Left hindlimb (tissue), 1 donor: ENCODE data around the gene SLC35C1.

Source experiments
- DNase-seq: peaks from one replicate; pipeline ENCODE4 v3.0.0-alpha.2; 2018

The SLC35C1 gene

DNA sequence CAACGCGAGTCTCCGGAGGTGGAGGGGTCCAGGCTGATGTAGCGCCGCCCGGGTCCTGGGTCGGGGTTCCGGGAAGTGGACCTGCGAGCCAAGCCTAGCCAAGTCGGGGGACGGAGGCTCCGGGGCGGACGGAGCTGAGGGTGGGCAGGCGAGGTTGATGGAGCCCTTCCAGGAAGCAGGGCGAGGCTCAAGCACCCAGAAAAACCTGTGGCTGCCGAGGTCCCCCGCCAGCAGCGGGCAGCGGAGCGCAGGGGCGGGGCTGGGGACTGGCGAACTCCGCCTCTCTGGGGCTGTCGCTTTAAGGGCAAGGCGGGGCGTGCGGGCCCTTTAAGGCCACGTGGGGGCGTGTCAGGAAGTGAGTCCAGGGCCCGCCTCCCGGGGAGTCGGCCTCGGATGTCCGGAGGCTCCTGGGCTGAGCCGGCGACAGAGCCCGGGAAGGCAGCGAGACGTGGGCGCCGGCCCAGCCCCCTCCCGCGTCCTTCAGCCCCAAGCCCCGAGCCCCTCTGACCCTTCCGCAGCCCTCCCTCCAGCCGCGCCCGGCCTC is at the start of gene SLC35C1:
TSS of gene SLC35C1 (plus strand) at position 389 of the 544 bp plus-strand sequence. CDS start 653 bp downstream, outside the sequence.
- DNase-seq = peak; percentile 97

DNA sequence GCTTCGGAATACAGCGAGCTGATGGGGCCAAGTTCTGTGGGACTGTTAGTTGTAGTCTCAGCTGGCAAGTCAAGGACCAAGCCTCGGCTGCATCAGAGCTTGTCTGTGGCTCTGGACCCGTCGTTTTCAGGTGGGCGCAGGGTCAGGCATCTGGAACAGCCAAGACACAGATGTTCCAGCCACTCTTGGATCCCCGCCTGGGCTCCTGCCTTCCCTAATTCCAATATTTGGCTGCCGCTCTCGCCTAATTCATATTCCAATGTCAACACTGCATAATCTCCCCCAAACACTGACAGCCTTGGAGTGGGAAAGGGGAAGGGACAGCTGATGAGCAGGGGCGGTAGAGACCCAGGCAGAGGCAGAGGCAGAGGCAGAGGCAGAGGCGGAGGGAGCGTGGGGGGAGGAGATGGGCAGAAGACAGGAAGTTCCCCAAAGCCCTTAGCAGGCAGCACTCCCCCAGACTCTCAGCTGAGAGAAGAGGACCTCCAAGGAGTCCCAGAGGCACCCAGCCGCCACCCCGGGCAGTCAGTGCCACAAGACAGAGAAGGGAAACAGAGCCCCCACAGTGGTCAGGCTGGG is 49.6 kb upstream of the SLC35C1 start:
- peak; percentile 71 for DNase-seq

DNA sequence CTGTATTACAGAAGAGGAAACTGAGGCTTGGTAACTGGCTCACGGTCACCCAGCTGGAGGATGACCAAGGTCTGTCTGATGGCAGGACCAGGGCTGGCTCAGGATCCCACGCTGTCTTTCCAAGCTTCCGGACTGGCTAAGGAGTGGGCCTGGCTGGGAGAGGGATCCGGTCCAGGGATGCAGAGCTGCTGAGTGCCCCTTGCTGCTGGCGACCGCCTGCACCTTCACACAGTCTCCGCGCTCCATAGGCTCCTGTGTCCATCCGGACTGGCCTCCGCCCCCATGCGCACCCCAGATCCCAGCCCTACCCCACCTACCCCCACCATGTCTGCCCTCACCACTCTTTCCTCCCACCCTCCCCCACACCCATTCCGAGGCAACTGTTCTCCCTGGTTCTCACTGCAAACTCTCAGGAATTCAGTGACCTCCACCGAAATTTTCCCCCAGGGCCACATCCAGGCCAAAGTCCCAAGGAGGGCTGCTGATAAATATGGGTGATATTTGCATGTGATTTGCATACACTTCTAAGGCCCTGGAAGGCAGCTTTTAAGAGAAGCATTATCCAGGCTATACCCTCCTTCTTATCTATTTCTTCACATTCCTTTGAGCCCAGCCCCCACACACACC is 48.5 kb upstream of the SLC35C1 start:
- no peak for DNase-seq

DNA sequence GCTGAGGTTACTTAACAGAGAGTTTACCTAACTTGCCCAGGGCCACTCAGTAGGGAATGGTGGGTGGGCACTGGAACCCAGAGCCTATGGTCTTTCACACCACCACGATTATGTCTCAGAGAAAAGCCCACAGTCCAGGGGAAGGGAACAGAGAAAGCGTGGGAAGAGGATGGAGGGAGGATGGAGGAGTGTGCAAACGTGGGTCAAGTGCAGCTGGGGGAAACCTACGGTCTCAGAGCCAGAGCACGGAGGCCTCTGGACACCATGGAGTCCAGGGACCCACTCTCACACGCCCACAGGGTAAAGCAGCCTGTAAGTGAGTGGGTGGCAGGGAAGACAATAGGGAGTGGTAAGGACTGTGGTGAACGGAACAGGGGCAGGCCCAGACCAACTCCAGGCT is 47.3 kb upstream of the SLC35C1 start:
- DNase-seq = no peak

DNA sequence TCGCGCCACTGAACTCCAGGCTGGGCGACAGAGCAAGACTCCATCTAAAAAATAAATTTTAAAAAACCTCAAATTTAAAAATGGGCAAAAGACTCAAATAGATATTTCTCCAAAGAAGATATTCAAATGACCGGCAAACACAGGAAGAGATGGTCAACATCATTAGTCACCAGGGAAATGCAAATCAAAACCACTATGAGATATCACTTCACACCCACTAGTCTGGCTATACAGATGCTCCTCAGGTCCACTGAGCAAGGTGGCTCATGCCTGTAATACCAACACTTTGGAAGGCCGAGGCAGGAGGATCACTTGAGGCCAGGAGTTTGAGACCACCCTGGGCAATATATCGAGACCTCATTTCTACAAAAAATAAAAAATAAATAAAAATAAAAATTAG is 43.3 kb upstream of the SLC35C1 start:
- no peak for DNase-seq

DNA sequence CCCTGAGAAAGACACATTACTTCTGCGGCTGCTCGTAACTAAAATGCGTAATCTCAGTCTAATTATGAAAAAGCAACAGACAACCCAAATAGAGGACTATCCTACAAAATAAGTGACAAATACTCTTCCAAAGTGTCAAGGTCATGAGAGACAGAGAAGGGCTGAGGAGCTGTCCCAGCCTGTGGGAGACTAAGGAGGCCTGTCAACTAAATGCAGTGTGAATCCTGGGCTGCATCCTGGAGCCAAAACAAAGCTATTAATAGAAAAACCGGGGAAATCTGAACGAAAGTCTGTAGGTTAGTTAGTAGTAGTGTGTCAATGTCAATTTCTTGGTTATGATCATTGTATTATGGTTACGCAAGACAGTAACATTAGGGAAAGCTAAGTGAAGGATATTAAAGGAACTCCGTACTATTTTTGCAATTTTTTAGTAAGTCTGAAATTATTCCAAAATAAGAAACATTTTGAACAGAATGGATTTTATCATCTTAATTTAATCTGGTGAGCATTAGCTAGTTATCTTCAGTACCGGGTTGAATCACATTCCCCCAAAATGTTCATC is 39.8 kb upstream of the SLC35C1 start:
- DNase-seq = no peak

DNA sequence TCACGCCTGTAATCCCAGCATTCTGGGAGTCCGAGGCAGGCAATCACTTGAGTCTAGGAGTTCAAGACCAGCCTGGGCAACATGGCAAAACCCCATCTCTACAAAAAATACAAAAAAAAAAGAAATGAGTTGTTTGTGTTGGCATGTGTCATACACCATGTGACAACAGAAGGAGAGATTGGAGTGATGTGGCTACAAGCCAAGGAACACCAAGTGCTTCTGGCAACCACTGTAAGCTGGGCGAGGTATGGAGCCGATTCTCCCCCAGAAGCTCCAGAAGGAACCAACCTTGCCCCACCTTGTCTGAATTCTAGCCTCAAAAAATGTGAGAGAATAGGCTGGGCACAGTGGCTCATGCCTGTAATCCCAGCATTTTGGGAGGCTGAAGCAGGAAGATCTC is 39.1 kb upstream of the SLC35C1 start:
- no peak for DNase-seq

DNA sequence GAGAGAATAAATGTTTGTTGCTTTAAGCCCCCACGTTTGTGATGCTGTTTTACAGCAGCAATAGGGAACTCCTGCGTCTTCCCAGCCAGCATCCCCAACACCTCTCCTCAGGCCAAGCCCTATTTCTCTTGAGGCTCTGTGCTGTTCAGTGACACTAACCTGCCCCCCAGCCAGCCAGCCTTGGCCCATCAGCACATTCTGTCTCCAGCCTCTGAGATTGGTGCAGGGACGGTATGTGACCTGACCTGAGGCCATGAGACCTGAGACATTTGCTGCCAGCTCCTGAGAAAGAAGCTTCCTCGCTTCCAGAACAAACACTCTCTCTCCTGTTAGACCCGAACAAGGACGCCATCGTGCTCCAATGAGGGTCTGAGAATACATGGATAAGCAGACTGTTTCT is 38.5 kb upstream of the SLC35C1 start:
- no peak for DNase-seq

DNA sequence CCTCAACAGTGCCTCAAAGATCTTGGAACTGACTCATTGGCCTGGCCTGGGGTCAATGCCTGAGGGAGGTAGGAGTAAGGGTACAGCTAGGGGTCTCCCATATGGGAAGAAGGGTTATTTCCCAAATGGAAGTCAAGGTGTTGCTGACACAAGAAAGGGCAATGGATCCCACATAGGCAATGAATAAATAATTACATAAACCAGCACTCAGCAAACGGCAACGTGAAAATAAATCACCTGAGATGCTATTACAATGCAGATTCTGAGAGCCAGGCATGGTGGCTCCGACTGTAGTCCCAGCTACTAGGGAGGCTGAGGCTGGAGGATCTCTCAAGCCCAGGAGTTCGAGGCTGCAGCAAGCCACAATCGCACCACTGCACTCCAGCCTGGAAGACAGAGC is 36.5 kb upstream of the SLC35C1 start:
- DNase-seq = no peak

DNA sequence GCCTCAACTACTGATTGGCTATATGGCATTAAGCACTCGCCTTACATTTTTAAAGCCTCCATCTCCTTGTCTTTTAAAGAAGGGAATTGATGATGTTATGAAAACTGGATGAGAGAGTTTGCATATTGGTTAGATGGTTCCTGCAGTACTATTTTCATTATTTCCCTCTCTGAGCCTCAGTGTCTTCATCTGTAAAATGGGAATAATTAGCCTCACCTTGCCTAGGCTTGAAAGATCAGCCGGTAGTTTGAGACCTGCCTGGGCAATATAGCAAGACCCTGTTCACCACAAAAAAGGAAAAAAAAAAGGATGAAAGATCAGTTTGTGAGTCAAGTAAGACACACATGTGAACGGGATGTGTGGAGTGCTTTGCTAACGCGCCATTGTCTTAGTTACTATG is 35.0 kb upstream of the SLC35C1 start:
- DNase-seq = no peak

DNA sequence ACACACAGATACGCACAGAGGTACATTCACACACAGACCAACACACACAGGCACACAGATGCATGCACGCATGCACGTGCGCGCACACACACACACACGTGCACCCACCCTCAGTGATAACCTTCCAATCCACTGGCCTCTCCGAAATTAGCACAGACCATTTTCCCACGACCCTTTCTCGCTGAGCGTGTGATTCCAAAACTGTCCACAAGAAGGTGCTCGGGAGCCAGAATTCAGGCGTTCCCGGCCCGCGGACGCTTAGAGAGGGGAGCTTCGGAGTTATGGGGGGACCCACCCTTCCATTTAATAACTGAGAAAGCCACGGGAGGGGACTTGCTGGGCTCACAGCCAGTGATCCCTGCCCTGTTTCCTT is 33.8 kb upstream of the SLC35C1 start:
- peak; percentile 67 for DNase-seq

DNA sequence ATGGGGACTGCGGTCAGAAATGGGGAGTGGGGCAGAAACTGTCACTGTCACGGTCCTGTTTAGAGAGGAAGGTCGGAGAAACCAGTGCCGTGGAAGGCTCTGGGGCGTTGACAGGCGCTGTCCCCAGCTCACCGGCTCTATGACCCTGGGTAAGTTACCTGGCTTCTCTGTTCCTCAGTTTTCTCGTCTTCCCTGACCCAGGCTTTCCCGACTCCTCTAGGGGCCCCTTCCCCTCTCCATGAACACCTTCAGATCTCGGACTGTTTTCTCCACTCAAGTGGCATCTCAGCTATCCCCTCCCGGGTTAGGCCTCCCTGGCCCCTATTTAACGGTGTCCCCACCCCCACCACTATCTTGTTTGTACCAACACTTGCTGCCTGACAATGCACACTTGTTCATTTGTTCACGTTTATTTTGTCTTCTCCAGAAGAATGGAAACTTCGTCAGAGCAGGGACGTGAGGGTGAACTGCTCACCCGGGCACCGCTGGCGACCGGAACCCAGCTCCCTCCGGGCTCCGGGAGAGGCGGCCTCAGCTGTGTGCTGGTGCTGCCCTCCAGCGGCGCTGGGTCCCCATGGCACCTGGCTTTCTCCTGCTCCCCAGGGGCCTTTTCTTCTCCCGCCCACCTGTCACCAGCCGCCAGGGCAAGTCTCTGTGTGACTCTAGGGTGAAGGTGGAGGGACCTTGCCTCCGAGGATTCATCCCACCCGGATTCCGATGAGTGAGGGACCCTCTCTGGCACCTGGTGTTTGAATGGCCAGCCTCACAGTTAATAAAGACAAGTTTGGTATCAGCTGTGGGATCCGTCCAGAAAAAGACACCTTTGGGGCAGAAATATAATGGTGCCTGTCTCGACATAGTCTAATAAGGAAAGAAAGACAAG is 33.1 kb upstream of the SLC35C1 start:
- DNase-seq = peak; percentile 87

DNA sequence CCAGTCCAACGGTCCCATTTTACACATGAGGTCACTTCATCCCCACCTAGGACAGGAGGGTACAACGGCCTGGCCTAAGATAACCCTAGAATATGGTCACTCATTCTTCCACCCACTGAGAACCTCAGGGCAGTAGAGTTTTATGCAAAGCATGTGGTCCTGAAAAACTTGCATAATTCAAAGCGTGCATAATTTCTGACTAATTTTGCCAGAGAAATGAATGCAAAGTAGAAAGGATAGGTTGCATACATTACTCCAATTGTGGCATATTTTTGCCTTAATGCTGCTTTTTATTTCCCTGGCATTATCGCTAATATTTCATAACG is 32.5 kb upstream of the SLC35C1 start:
- DNase-seq = no peak

DNA sequence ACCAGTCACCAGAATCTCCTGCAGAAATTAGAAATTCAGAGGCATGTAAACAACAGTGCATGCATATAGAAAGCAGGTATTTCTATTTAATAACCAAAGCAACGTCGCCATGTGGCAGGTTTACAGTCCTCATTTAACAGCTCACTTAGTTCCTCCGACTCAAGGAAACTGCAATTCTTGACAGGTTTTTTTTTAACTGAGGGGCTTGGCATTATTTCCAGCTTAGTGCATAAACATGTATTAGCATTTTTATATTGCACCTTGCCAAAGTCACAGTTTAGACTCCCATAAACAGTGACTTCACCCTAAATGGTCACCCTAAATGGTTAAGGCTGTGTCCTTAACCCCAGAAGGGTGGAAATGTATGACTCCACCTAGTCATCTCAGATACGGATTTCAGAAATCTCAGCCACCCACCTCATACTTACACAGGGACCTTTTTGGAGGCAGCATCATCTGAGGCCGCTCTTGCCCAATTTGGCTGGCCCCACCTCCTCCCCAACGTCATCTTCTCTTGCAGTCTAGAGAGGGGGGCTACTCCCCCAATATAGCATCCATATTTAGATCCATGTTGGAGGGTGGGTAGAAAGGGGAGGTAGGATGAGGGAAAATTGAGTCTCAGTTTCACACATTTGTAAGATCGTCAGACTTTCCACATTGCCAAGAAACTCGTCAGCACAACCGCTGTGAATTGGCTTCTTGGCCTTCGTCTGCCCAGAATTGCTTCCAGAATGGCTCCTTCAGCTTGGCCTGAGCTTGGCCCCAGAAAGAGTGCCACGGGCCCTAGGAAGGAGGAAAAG is 31.8 kb upstream of the SLC35C1 start:
- DNase-seq = no peak

DNA sequence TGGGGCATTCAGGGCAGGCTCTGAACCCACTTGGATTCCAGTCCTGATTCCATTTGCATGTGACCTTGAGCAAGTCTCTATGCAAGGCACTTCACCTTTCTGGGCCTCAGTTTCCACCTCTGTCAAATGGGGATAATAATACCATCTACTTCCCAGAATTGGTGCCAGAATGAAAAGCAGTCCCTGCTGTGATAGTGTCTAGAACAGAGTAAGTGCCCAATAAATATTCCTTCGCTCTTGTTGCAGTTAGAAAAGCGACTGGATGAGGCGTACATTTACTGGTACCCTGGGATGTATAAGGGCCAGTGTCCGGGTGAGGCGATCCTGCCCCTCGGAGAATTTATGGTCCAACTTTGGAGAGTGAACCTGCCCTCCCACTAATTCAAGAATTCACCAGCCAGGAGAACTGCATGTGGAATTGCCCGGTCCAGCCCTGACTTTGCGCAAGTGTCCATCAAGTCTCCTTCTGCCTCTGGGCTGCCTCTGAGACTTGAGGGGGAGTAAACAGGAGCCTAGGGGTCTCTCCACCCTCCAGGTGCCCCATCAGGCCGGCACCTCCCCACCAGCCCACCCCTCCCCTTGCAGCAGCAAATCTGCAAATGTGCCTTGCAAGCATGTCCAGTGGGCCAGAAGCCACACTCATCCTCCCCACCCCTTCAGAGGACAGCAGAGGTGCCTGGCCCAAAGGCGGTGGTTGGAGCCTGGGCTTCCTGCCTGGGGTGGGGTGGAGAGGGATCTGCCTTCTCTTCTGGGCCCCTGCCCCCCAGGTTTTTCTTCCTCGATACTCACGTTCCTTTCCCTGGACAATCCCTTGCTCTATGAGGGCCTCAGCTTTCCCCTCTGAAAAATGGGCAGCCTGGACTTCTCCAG is 30.9 kb upstream of the SLC35C1 start:
- DNase-seq = no peak

DNA sequence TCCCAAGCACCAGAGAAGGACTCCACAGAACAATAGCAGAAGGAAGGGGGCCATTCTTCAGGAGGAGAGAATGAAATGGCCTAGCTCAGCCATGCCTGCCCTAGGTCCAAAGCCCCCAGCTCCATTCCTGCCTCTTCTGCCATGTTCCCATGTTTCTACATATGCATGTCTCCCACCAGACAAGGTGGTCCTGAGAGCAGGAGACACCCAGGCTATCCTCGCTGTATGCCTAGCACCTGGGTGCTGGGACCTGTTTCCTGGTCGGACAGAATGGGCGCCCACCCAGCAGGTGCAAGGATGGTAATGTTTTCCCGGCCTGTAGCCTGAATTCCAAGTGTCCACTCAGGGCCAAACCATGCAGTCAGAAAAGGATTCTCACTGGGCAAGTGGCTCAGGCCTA is 30.2 kb upstream of the SLC35C1 start:
- DNase-seq = no peak

DNA sequence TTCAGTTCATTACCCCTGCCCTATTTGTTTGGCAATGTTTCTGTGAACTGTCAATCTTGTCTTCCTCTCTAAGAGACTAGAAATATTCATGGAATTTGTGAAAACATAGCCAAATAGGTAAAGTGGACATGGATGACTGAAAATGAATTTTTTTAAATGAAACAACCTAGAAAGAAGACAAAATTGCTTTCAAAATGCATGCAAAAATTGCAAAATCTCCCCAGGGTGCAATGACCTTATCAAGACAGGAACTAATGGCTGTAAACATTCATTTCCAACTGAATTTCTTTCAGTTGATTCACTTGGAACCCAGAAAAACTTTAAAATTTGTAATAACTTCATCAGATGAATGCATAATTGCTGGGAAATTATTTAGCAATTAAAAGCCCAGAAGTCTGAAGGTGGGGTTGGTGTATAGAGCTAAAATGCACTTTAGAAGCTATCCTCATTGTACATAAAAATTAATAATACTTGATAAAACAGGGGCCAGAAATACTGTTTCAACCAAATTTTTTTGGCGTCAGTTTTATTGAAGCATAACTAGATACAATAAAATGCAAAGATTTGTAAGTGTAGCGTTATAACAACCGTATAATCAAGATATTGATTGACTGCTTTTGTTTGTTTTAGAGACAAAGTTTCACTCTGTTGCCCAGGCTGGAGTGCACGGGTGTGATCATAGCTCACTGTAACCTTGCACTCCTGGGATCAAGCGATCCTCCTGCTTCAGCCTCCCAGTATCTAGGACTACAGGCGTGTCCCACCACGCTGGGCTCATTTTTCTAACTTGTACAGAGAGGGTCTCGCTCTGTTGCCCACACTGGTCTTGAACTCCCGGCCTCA is 27.6 kb upstream of the SLC35C1 start:
- DNase-seq = no peak

DNA sequence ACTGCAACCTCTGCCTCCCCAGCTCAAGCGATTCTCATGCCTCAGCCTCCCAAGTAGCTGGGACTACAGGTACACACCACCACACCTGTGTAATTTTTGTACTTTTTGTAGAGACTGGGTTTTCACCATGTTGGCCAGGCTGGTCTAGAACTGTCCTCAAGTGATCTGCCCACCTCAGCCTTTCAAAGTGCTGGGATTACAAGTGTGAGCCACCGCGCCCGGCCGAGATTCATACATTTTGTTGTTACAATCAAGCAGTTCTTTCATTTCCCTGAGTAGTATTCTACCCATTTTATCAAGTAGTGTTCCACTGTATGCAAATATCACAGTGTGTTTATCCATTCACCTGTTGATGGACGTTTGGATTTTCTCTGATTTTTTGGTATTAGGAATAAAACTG is 26.6 kb upstream of the SLC35C1 start:
- no peak for DNase-seq

DNA sequence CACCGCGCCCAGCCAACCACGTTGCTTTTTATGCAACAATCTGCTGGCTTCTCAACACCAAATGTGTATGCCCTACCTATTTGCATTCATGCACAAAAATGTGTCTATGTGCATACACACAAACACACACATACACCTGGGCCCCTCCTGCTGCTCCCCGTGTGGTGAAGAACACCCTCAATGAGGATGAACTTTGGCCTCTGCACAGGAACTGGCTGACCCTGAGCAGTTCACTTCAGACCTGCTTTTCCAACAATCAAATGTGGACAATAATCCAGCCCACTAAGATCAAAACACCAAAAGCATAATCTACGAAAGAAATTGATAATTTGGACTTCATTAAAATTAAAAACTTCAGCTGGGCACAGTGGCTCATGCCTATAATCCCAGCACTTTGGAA is 25.3 kb upstream of the SLC35C1 start:
- no peak for DNase-seq

DNA sequence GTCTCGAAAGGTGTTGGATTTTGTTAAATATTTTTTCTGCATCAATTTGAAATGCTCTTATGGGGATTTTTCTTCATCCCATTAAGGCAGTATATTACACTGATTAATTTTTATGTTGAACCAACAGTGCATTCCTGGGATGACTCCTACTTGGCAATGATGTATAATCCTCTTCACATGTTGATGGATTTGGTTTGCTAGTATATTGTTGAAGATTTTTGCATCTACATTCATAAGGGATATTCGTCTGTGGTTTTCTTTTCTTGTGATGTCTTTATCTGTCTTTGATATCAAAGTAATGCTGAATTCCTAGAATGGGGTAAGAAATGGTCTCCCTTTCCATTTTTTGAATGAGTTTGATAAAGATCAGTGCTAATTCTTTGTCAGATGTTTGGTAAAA is 18.7 kb upstream of the SLC35C1 start:
- no peak for DNase-seq

DNA sequence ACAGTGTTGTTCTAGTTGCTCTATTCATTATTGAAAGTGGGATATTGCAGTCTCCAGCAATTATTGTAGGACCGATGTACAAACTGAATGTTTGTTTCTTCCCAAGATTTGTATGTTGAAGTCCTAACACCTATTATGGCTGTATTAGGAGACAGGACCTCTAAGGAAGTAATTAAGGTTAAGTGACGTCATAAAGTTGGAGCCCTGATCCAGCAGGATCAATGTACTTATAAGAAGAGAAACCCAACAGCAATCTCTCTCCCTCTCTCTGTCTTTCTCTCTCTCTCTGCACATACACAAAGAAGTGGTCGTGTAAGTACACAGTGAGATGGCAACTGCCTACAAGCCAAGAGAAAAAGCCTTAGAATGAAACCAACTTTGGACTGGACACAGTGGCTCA is 16.1 kb upstream of the SLC35C1 start:
- DNase-seq = no peak
